ENCODE measurements around the gene ZBTB7A. TPM values are rescaled to one million over a fixed set of nuclear protein-coding genes. Genes with fewer than 3 reads are reported as not detected.

The ZBTB7A gene
- total and polyA plus RNA-seq, 2 experiments from 2014 or later: 17.8 to 41.3 TPM

DNA sequence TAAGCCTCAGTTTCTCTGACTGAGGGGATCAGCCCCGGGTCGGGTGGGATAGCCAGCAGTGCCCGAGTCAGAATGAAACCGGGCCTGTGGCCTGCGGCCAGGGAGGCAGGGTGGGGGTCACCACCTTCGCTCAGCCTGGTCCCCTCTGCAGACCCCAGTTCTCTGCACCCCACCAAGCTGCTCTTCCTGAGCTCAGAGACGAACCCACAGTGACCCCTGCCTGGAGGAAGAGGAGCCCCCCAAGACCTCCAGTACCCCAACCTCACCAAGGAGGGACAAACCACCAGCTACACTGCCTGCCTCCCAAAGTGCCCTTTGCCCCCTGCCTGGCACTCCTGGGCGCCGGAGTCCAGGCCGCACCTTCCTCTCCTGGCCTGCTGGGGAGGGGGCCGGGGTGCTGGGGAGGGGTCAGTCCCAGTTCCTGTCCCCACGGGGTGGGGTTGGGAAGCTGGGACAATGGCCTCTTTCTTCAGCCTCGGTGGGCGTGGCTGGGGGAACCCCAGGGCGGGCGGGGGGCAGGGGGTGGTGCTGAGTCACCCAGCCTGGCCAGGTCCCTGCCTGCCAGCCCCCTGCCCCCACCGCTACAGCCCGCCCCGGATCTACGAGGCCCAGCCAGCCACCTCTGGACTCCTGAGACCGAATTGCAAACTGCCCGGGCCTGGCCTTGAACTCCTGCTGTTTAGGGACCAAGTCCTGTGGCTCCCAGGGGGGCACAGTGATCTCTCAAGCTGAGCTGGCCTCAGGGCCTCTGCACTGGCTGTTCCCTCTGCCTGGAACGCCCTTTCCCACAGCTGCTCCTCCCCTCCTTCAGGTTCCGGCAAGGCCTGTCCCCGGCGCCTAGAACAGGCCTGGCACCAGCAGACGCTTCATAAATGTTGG lies 14.3 kb downstream of the ZBTB7A start:
- H4K20me1 ChIP-seq (ENCODE audit: insufficient read depth): peaks cover 18% of the 10 kb centered on the region; the same call in 1 of the 2 replicates
- H3K9ac ChIP-seq: peak overlapping the region; percentile 61
- peaks cover 97% of the 10 kb centered on the region for H3K79me2 ChIP-seq (ENCODE audit: insufficient read depth)
- peak; percentile 81 for DNase-seq
- H2AFZ ChIP-seq: no peak overlapping the region
- H3K27ac ChIP-seq: peak overlapping the region; percentile 82
- no peaks in the 10 kb centered on the region for H3K9me2 ChIP-seq (ENCODE audit: insufficient read depth)
- WGBS, 2 experiments (ENCODE audit: low coverage in 1 of 2, low lambda C conversion rate in 2 of 2, missing lambda C conversion rate in 2 of 2): 23 to 27% methylated on average over 12 to 21 of the region's 27 CpGs
- TF ChIP-seq EZH2 (IDR thresholded peaks at IDR 0.05; ENCODE audit: insufficient read depth, poor library complexity, severe bottlenecking): no peak
- TF ChIP-seq EZH2phosphoT487 (IDR thresholded peaks at IDR 0.05; ENCODE audit: insufficient read depth, low read depth): no peak
- H3K9me3 ChIP-seq (ENCODE audit: low read depth): no peaks in the 10 kb centered on the region
- peaks cover 17% of the 10 kb centered on the region for H3K4me1 ChIP-seq (ENCODE audit: insufficient read depth)
- H3K4me2 ChIP-seq (ENCODE audit: unreplicated experiment): peak overlapping the region; percentile 55
- peak overlapping the region; percentile 35 for H3K4me3 ChIP-seq
- H3K27me3 ChIP-seq (replicated peaks; ENCODE audit: insufficient read depth): no peaks in the 10 kb centered on the region
- peaks cover 9% of the 10 kb centered on the region for H3K36me3 ChIP-seq (ENCODE audit: low read depth)
- H3F3A ChIP-seq (ENCODE audit: insufficient read depth): peaks cover 33% of the 10 kb centered on the region
- in situ Hi-C loops (cut with MboI): no loop called here

DNA sequence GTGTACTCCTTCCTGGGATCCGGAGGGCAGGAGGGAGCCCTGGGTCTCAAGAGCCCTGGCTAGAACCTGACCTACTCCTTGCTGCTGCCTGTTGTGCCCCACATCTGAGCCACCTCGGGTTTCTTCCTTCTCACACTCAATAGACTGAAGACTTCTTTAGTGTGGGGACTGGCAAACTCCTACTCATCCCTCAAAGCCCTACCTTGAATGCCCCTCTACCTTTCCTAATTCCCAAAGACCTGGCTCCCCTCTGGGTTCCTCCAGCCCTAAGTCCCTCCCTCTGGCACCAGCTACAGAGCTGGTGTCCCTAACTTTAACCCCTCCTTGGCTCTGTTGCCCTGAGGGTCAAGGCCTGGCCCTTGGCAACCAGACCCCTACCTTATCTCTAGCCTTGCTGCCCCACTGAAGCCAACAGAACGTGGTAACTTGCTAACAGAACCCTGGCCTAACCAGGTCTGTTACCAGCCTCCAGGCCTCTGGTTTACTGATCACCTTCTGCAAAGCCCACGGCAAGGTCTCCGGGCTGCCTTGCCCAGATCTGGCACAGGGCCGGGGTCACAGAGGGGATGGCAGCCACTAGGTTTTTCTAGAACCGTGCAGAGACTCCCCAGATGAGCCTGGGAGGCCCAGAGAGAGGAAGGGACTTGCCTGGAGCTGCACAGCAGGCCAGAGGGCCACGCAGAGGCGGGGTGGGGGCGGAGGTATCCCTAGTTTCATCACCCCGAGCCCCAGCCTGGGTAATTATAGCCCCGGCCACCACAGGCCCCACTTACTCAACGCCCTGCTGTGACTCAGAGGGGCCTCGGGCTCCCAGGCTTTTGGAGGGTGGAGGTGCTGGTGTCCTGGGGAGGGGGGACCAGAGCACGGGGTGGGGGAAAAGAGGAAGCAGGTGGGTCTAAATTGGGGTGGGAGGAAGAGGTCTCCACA lies 15.3 kb downstream of the ZBTB7A start:
- peaks cover 18% of the 10 kb centered on the region; the same call in 1 of the 2 replicates for H4K20me1 ChIP-seq (ENCODE audit: insufficient read depth)

DNA sequence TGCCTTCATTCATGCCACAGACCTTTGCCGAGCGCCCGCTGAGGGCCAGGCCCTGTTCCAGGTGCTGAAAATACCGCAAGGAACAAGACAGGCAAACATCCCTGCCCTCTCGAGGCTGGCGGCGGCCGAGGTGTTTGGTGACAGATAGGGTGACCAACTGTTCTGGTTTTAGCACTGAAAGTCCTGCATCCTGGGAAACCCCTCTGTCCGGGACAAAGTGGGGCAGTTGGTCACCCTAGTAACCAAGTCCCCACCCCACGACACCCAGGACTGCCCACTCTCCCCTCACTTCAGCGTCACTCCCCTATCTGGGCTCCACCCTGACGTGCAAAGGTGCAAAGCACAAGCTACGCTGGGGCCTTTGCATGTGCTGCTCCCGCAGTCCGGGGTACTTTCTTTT lies 17.3 kb downstream of the ZBTB7A start:
- H3K4me1 ChIP-seq (ENCODE audit: insufficient read depth): peaks cover 17% of the 10 kb centered on the region
- H3K27ac ChIP-seq: no peak overlapping the region
- H3K27me3 ChIP-seq (replicated peaks; ENCODE audit: insufficient read depth): no peaks in the 10 kb centered on the region
- peaks cover 14% of the 10 kb centered on the region for H3K36me3 ChIP-seq (ENCODE audit: low read depth)
- no peak for DNase-seq
- no peak overlapping the region for H2AFZ ChIP-seq
- no peak overlapping the region for H3K4me3 ChIP-seq
- 83 to 84% methylated on average over 15 of the region's 15 CpGs for WGBS, 2 experiments (ENCODE audit: low coverage in 1 of 2, low lambda C conversion rate in 2 of 2, missing lambda C conversion rate in 2 of 2)
- no peaks in the 10 kb centered on the region for H3K9me2 ChIP-seq (ENCODE audit: insufficient read depth)
- peaks cover 18% of the 10 kb centered on the region; the same call in 1 of the 2 replicates for H4K20me1 ChIP-seq (ENCODE audit: insufficient read depth)
- TF ChIP-seq EZH2 (IDR thresholded peaks at IDR 0.05; ENCODE audit: insufficient read depth, poor library complexity, severe bottlenecking): no peak
- peaks cover 28% of the 10 kb centered on the region for H3F3A ChIP-seq (ENCODE audit: insufficient read depth)
- no peak overlapping the region for H3K9ac ChIP-seq
- H3K9me3 ChIP-seq (ENCODE audit: low read depth): no peaks in the 10 kb centered on the region
- H3K4me2 ChIP-seq (ENCODE audit: unreplicated experiment): no peak overlapping the region
- in situ Hi-C loops (cut with MboI): no loop called here
- peaks cover 97% of the 10 kb centered on the region for H3K79me2 ChIP-seq (ENCODE audit: insufficient read depth)

More for the DNA sequence above, 15.3 kb downstream of the ZBTB7A start:
- H3K4me2 ChIP-seq (ENCODE audit: unreplicated experiment): peak overlapping the region; percentile 55
- peaks cover 10% of the 10 kb centered on the region for H3K36me3 ChIP-seq (ENCODE audit: low read depth)
- H3F3A ChIP-seq (ENCODE audit: insufficient read depth): peaks cover 29% of the 10 kb centered on the region
- peak overlapping the region; percentile 35 for H3K4me3 ChIP-seq
- in situ Hi-C loops (cut with MboI): no loop called here
- 47 to 55% methylated on average over 12 to 15 of the region's 15 CpGs for WGBS, 2 experiments (ENCODE audit: low coverage in 1 of 2, low lambda C conversion rate in 2 of 2, missing lambda C conversion rate in 2 of 2)
- no peak overlapping the region for H2AFZ ChIP-seq
- H3K27ac ChIP-seq: peak overlapping the region; percentile 82
- peaks cover 17% of the 10 kb centered on the region for H3K4me1 ChIP-seq (ENCODE audit: insufficient read depth)
- H3K9ac ChIP-seq: peak overlapping the region; percentile 61
- peak; percentile 94 for DNase-seq
- no peaks in the 10 kb centered on the region for H3K9me3 ChIP-seq (ENCODE audit: low read depth)
- no peaks in the 10 kb centered on the region for H3K27me3 ChIP-seq (replicated peaks; ENCODE audit: insufficient read depth)
- peaks cover 97% of the 10 kb centered on the region for H3K79me2 ChIP-seq (ENCODE audit: insufficient read depth)
- no peaks in the 10 kb centered on the region for H3K9me2 ChIP-seq (ENCODE audit: insufficient read depth)
- TF ChIP-seq EZH2 (IDR thresholded peaks at IDR 0.05; ENCODE audit: insufficient read depth, poor library complexity, severe bottlenecking) (no peak), EZH2phosphoT487 (IDR thresholded peaks at IDR 0.05; ENCODE audit: insufficient read depth, low read depth) (no peak)
